GM21737 (cell line): Measurements from ENCODE around the gene FBXO24.
"Not testable (repeated sequence)": the region's sequence is repeated elsewhere in the genome, so short reads cannot be mapped to it uniquely, and the experiment has no call there.

Source experiments
- ATAC-seq: cut with Tn5 transposase; IDR thresholded peaks from one replicate; pipeline ENCODE4 v1.9.1; 2021; ENCODE audit warnings: mild to moderate bottlenecking, moderate library complexity; ENCODE audit not compliant: unreplicated experiment

The FBXO24 gene

DNA sequence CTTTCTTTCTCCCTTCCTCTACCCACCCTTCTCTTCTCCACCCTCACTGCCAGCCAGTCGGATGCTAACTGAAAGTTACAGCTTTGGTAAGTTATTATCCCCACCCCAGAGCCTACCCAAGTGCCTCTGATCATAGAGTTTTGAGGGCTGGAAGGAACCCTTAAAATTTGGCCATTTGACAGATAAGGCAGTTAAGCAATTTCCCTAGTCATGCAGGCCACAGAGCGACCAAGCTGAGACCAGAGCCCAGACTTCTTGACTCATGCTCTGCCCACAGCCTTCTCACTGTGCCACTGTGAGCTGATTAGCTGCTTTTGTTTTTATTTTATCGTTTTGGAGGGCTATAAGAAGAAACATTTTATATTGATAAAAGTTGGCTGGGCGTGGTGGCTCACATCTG lies 29.6 kb upstream of the FBXO24 start:
- ATAC-seq = no peak

DNA sequence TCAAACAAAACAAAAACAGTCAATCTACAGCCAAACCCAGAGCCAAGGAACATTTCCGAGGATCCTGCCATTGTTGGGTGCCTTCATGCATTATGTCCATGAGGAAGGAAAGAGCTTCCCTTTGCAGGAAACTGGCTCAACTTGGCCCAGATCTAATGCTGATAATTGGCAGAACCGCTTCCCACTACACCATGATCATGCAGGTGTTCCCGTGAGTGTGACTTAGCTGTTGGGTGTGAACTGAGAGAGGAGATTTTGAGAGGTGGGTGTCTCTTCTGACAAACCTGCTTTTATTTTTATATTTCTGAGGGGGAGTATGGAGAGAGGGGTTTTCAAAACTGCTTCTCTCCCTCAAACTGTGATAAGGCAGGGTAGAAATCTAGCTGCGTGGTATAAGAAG lies 27.0 kb upstream of the FBXO24 start:
- no peak for ATAC-seq

DNA sequence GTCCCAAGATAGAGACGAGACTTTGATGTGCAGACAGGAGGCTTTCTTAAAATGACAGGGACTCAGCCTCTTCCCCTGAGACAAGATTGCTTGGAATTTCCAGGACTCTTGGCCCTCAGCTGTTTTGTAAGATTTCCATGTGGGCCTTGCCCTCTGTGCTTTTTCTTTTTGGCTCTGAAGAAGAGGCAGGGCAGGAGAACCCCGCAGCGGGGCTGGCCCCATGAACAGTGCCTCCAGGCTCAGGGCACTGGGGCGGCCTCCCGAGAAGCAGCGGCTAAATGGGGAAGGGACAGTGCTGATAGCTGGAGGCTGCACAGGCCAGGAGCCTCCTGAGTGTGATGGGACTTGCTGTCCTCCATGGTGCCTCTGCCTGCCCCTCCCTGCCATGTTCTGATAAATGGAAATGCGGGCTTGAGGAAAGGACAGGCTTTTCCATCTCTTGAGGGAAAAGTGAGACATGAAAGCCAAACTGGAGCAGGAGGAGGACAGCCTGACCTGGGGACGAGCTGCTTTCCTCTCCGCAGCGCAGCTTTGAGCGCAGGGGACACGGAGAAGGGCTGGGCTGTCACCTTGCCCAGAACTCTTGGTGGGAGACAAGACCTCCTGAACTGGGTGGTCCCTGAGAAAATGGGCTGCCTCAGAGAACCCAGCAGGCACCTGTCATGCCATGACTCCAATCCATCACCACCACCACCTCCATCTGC lies 24.5 kb upstream of the FBXO24 start:
- no peak for ATAC-seq

- ATAC-seq = no peak
Observed at GRCh38 chr7:100562195-100563099, 23.7 kb upstream of the FBXO24 start.

DNA sequence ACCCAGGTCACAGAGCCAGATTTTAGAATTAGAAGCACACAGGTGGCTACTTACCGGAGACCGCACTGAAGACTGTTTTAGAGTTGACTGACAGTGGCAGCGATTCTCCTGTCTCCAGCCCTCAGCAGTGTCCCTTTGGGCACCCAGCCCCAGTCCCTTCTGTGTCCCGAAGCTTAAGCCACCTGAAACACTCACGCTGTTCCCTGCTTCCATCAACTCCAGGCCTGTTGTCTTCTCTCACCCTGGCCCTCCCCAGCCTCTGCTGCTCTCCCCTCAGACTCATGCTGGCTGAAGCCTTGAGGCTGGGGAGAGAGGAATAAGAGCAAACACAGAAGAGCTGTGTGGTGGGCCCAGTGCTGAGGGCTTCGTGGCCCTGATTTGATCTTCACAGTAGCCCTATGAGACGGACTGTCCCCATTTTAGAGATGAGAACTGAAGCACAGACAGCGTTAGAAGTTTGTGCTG lies 23.0 kb upstream of the FBXO24 start:
- ATAC-seq = no peak

DNA sequence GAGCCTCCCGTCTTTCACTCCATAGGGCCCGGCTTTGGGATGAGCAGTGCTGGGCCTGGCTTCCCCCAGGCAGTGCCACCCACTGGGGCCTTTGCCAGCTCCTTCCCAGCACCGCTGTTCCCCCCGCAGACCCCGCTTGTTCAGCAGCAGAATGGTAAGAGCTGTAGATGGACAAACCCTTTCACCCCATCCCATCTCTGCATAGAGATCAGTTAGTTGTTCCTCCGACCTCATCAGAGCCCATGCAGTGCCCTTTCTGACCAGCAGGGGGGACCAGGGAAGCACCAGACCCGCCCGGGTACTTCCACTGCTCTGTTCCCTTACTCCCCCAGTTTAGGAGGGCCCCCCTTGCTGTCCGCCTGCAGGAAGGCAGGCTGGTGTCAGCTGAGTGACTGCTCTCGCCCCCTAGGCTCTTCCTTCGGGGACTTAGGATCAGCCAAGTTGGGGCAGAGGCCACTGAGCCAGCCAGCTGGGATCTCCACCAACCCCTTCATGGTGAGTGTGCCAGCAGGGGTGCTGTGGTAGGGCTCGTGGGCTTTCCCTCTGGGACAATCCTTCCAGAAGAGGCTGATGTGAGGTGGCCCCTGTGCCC lies 22.2 kb upstream of the FBXO24 start:
- ATAC-seq = no peak

DNA sequence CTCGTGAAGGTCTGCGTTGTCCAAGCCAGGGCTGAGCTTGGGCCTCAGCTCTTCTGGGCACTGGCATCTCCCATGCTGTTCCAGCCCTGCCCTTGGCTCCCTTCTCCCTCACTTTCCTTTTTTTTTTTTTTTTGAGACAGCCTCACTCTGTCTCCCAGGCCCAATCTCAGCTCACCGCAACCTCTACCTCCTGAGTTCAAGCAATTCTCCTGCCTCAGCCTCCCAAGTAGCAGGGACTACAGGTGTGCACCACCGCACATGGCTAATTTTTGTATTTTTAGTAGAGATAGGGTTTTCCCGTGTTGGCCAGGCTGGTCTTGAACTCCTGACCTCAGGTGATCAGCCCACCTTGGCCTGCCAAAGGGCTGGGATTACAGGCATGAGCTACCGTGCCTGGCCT lies 21.7 kb upstream of the FBXO24 start:
- not testable (repeated sequence) for ATAC-seq

GRCh38 chr7:100565133-100565571 lies 21.0 kb upstream of the FBXO24 start:
- ATAC-seq = no peak

DNA sequence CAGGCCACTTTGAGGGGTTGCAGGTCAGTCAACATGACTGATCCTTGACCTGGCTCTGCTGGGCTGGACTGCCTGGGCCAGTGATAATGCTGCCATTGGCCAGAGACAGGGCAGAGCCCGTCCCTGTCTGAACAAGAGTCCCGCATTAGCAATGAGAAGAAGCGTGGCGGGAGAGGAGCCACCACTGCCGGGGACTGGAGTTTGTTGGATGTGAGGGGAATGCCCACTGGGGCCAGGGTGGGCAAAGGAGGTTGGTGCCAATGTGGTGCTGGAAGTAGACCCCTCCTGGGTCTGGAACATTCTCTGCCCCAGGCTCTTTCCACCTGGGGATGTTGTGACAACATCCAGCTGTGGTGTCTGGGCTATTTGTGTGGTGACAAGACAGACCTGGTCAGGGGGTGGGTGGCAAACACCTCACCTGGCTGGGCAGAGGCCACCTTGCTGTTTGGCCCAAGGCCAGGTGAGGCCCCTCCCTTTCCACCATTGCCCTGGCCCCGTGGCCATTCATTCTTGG lies 20.1 kb upstream of the FBXO24 start:
- no peak for ATAC-seq

GRCh38 chr7:100567031-100567730 lies 18.9 kb upstream of the FBXO24 start:
- no peak for ATAC-seq

DNA sequence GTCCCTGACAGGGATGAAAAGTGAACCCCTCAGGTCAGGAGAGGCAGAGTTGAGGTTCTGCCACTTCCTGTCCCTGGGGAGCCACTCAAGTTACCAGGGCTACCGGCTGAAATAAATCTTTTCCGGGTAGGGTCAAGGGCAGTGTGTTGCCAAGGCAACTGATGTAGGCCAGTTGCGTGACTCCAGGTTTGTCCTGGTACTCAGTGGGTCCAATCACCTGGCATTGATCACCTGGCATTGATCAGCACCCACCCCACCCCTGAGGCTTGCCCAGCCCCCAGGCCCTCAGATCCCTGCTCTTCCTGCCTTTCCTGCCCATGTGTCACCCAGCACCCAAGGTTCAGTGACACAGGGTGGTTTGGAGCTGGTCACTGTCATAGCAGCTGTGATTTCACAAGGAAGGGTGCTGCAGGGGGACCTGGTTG lies 18.4 kb upstream of the FBXO24 start:
- ATAC-seq = no peak

GRCh38 chr7:100568176-100568895 lies 17.8 kb upstream of the FBXO24 start:
- ATAC-seq = no peak

- ATAC-seq = peak; percentile 43
Observed at GRCh38 chr7:100568896-100569844, 17.0 kb upstream of the FBXO24 start.

- ATAC-seq = no peak
Observed at GRCh38 chr7:100570954-100571828, 14.9 kb upstream of the FBXO24 start.

GRCh38 chr7:100571829-100572116 lies 14.4 kb upstream of the FBXO24 start:
- ATAC-seq = no peak

GRCh38 chr7:100572281-100572948 lies 13.7 kb upstream of the FBXO24 start:
- ATAC-seq = no peak

GRCh38 chr7:100572949-100573675 lies 13.0 kb upstream of the FBXO24 start:
- no peak for ATAC-seq
